IPS-15b (cell line): Measurements from ENCODE around the gene C1QTNF9B.
A peak's percentile ranks its signal among the peaks of the same experiment; 100 is the strongest.
"Not testable (repeated sequence)": the region's sequence is repeated elsewhere in the genome, so short reads cannot be mapped to it uniquely, and the experiment has no call there.

ENCODE experiments used
- H3K27me3 ChIP-seq: one replicate; pipeline ENCODE4 v1.6.1; 2013; ENCODE audit warnings: low read length; ENCODE audit not compliant: control insufficient read depth, insufficient read depth
- H3K36me3 ChIP-seq: one replicate; pipeline ENCODE4 v1.6.1; 2013; ENCODE audit warnings: low read length; ENCODE audit not compliant: control insufficient read depth, insufficient read depth
- H3K4me1 ChIP-seq: one replicate; pipeline ENCODE4 v1.6.1; 2013; ENCODE audit warnings: mild to moderate bottlenecking, low read length; ENCODE audit not compliant: control insufficient read depth, insufficient read depth
- H3K4me3 ChIP-seq: one replicate; pipeline ENCODE4 v1.5.1; 2013; ENCODE audit warnings: low read depth, low read length
- H3K9ac ChIP-seq: one replicate; pipeline ENCODE4 v1.6.1; 2013; ENCODE audit warnings: low read depth, mild to moderate bottlenecking, low read length
- H3K9me3 ChIP-seq: one replicate; pipeline ENCODE4 v1.6.1; 2013; ENCODE audit warnings: mild to moderate bottlenecking, low read length; ENCODE audit not compliant: control insufficient read depth, insufficient read depth

Gene C1QTNF9B

GRCh38 chr13:23889615-23890607 is 7.4 kb downstream of the C1QTNF9B start:
- Histone ChIP-seq H3K9ac (no peak overlapping the region), H3K9me3 (no peaks in the 10 kb centered on the region), H3K27me3 (no peaks in the 10 kb centered on the region), H3K36me3 (no peaks in the 10 kb centered on the region), H3K4me1 (no peaks in the 10 kb centered on the region), H3K4me3 (peak overlapping the region; percentile 20)

- no peaks in the 10 kb centered on the region for H3K27me3 ChIP-seq
- H3K4me3 ChIP-seq, result peak within 1 kb of the TSS; percentile 96
- H3K9ac ChIP-seq, result peak within 1 kb of the TSS; percentile 47
- H3K36me3 ChIP-seq, result no peaks in the 10 kb centered on the region
- no peaks in the 10 kb centered on the region for H3K4me1 ChIP-seq
- H3K9me3 ChIP-seq, result no peaks in the 10 kb centered on the region
Measured at GRCh38 chr13:23888658-23889614, 8.4 kb downstream of the C1QTNF9B start, which contains the start of gene MIPEP. Gene MIPEP, minus strand, starts transcription at chr13:23889400. Its CDS starts 80 bp downstream, at chr13:23889320.

GRCh38 chr13:23884361-23884760 is 12.9 kb downstream of the C1QTNF9B start:
- not testable (repeated sequence) for H3K4me1 ChIP-seq, H3K36me3 ChIP-seq, H3K4me3 ChIP-seq, H3K9ac ChIP-seq, H3K9me3 ChIP-seq, H3K27me3 ChIP-seq

GRCh38 chr13:23883255-23883654 is 14.0 kb downstream of the C1QTNF9B start:
- Histone ChIP-seq H3K4me3 (no peak overlapping the region), H3K4me1 (no peaks in the 10 kb centered on the region), H3K9ac (no peak overlapping the region), H3K36me3 (no peaks in the 10 kb centered on the region), H3K27me3 (no peaks in the 10 kb centered on the region), H3K9me3 (no peaks in the 10 kb centered on the region)

GRCh38 chr13:23881402-23881800 is 15.9 kb downstream of the C1QTNF9B start:
- not testable (repeated sequence) for H3K9ac ChIP-seq, H3K9me3 ChIP-seq, H3K36me3 ChIP-seq, H3K4me1 ChIP-seq, H3K27me3 ChIP-seq, H3K4me3 ChIP-seq

GRCh38 chr13:23880493-23881401 is 16.6 kb downstream of the C1QTNF9B start:
- H3K4me3 ChIP-seq, H3K27me3 ChIP-seq, H3K36me3 ChIP-seq, H3K9ac ChIP-seq, H3K9me3 ChIP-seq, H3K4me1 ChIP-seq: not testable (repeated sequence)

- H3K4me3 ChIP-seq, result no peak overlapping the region
- no peak overlapping the region for H3K9ac ChIP-seq
- no peaks in the 10 kb centered on the region for H3K9me3 ChIP-seq
- H3K27me3 ChIP-seq, result no peaks in the 10 kb centered on the region
- no peaks in the 10 kb centered on the region for H3K36me3 ChIP-seq
- H3K4me1 ChIP-seq, result no peaks in the 10 kb centered on the region
Measured at GRCh38 chr13:23877286-23877685, 20.0 kb downstream of the C1QTNF9B start.

- Histone ChIP-seq H3K9me3 (no peaks in the 10 kb centered on the region), H3K9ac (no peak overlapping the region), H3K36me3 (no peaks in the 10 kb centered on the region), H3K27me3 (no peaks in the 10 kb centered on the region), H3K4me1 (no peaks in the 10 kb centered on the region), H3K4me3 (no peak overlapping the region)
Measured at GRCh38 chr13:23876265-23876664, 21.0 kb downstream of the C1QTNF9B start.

GRCh38 chr13:23871616-23872220 is 25.6 kb downstream of the C1QTNF9B start:
- Histone ChIP-seq H3K27me3 (no peaks in the 10 kb centered on the region), H3K9ac (no peak overlapping the region), H3K4me3 (no peak overlapping the region), H3K36me3 (no peaks in the 10 kb centered on the region), H3K4me1 (no peaks in the 10 kb centered on the region), H3K9me3 (no peaks in the 10 kb centered on the region)

GRCh38 chr13:23870356-23871140 is 26.8 kb downstream of the C1QTNF9B start:
- Histone ChIP-seq H3K4me1 (no peaks in the 10 kb centered on the region), H3K27me3 (no peaks in the 10 kb centered on the region), H3K36me3 (no peaks in the 10 kb centered on the region), H3K9me3 (no peaks in the 10 kb centered on the region), H3K4me3 (no peak overlapping the region), H3K9ac (no peak overlapping the region)
